Endothelial cell of umbilical vein (primary cell): ENCODE measurements around the gene PRLHR.

Experiments used
- CTCF ChIP-seq, 2 donors: IDR thresholded peaks; 1 replicate in 1 of 2; 2 replicates in 1 of 2; pipeline ENCODE4 v1.5.1; 2011; ENCODE audit warnings: low read length in 2 of 2, mild to moderate bottlenecking in 2 of 2, moderate library complexity in 2 of 2, control low read depth in 1 of 2, inconsistent platforms in 1 of 2, low read depth in 1 of 2; ENCODE audit not compliant: insufficient read depth in 1 of 2; ENCODE audit errors: extremely low read depth in 1 of 2
- GATA2 ChIP-seq: IDR thresholded peaks from 2 replicates; pipeline ENCODE4 v1.7.0; 2011; ENCODE audit warnings: low read depth, mild to moderate bottlenecking, moderate library complexity, mixed read lengths, low read length; ENCODE audit not compliant: insufficient read length, insufficient read depth
- POLR2A ChIP-seq: IDR thresholded peaks from 2 replicates; pipeline ENCODE4 v1.6.1; 2012; ENCODE audit warnings: low read depth, mild to moderate bottlenecking, control low read depth, low read length

- no peak for TF ChIP-seq GATA2
- no peak for TF ChIP-seq POLR2A
- TF ChIP-seq CTCF (IDR thresholded peaks at IDR 0.05; ENCODE audit: extremely low read depth in 1 of 2, insufficient read depth in 1 of 2, low read depth in 1 of 2, low read length in 2 of 2): peak in 1 of 2 donors; percentile 23
Observed at GRCh38 chr10:118626953-118627352, 31.5 kb upstream of the PRLHR start.
